ENCODE measurements around the gene BCO2. TPM values are rescaled to one million over a fixed set of nuclear protein-coding genes. Genes with fewer than 3 reads are reported as not detected.
"Not testable (repeated sequence)": the region's sequence is repeated elsewhere in the genome, so short reads cannot be mapped to it uniquely, and the experiment has no call there.

BCO2 gene
- total RNA-seq, result 2.5 TPM
- long read RNA-seq, partial matches to known transcripts, result 0 of 1 reads
- long read RNA-seq, other reads (novel, unspliced or antisense), result 0 of 1 reads

DNA sequence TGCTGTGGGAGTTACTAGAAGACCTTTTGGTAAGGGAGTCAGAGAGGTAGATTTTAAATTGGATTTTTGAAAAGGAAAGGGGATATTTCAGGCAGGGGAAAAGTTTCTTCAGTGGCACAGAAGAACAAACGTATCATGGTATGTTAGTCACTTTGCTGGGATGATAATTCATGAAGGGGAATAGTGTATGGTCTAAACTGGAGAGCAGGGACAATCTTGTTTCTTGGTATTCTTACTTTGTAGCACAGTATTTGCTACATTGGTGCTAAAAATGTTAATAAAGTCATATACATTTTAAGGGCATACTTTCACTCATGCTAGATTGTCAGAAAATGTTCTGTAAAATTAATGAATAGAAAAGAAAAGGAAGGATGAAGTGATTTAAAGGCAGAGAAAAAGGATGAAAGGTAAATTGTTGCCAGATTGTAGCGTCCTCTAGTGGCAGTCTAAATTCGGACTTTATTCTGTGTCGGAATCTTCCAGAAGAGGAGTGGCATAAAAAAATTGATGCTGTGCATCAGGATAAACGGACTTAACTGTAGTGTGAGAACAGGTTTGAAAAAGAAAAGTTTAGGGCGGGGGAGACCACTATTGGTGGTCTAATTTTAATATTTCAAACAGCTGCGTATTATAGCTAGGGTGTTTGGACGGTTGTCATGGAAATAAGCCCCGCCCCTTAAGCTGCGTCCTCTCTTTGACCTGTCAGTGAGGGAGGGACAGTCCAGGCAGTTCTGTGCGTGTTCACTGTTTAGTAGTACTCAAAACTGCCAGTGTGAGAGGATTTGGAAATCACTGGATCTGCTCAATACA lies at the start of gene BCO2:
BCO2 (plus strand) TSS at position 724 of the 810 bp plus-strand sequence. CDS start 90 bp downstream, outside the sequence.
- no peak for DNase-seq (ENCODE audit: low spot score)

DNA sequence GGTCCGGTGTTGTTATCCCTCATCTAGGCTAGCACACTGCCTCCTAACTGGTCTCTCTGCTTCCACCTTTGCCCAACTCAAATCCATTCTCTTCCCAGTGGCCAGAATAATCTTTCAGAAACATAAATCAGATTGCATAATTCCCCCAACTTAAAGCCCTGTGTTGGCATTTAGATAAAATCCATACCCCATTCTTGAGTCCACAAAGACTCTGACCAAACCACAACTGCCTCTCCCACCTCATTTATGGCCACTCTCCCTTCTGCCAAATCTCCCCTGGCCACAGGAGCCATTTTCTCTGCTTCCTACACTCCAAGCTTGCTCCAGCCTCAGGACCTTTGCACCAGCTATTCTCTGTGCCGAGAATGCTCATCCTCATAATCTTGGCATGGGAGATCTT lies 48.3 kb upstream of the BCO2 start:
- no peak for DNase-seq (ENCODE audit: low spot score)

DNA sequence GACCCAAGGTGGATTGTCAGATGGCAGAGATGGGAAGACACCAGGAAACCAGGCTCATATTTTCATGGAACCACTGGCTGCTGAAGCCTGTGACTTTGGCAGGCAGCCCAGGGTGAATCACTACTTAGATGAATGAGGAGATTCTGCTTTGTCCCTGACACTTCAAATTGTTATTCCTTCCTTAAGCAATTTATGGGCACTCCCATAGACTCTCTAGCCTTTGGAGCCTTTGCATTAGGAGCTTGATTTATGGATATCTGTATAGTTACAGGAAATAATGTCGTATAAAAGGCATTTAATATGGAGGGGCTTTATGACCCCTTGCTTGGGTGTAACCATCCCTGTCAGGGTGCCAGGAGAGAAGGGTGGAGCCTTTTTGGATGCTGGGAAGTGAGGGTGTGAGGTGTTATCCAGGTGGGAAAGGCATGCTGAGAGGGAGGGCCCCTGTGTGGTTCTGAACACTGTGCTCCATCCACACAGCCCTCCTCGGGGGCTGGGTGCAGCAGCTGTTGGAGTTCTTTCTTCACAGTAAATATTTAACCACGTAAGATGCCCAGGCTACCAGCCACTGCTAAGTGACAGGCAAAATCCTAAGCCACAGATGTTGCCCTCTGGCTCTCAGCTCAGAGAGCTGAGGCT lies 46.7 kb upstream of the BCO2 start:
- DNase-seq (ENCODE audit: low spot score), result no peak

GRCh38 chr11:112129656-112130055 lies 45.7 kb upstream of the BCO2 start:
- DNase-seq (ENCODE audit: low spot score), result no peak

DNA sequence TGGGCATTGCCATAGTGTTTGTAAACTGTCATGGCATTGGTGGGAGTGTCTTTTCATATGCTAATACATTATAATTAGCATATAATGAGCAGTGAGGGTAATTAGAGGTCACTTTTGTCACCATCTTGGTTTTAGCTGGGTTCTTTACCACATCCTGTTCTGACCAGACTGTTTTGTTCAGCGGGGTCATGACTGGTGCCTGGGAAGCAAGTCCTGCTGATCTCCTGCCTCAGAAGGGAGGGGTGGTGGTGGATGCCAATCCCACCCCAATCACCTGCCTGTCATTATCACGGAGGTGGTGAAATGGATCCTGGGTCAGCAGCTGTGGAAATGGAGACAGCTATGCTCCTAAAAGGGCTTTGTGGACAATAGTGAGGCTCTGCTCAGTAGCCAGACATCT lies 42.6 kb upstream of the BCO2 start:
- no peak for DNase-seq (ENCODE audit: low spot score)

- DNase-seq (ENCODE audit: low spot score), result no peak
Measured at GRCh38 chr11:112134473-112134872, 40.8 kb upstream of the BCO2 start.

DNA sequence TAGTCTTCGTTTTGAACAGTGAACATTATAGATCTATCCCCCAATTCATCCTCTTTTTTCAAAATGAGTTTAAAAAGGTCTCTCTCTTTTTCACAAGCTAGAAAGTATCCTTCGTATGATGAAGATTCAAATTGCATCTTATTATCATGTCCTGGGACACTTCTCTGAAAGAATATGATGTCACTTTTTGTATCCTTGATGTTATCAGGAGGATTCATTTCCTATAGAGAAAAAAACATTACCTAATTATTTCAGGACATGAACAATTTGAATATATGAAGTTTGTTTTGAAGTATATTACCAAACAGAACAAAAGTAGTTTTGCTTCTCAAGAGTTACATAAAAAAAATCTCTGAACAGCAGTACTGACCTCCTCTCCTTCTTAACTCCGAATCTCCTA lies 31.7 kb upstream of the BCO2 start:
- no peak for DNase-seq (ENCODE audit: low spot score)

- DNase-seq (ENCODE audit: low spot score), result no peak
Measured at GRCh38 chr11:112150517-112150916, 24.8 kb upstream of the BCO2 start.

- DNase-seq (ENCODE audit: low spot score), result no peak
Measured at GRCh38 chr11:112156153-112156955, 19.0 kb upstream of the BCO2 start.

- no peak for DNase-seq (ENCODE audit: low spot score)
Measured at GRCh38 chr11:112156956-112157766, 18.2 kb upstream of the BCO2 start.

GRCh38 chr11:112159098-112160065 lies 15.9 kb upstream of the BCO2 start:
- no peak for DNase-seq (ENCODE audit: low spot score)

GRCh38 chr11:112160091-112160848 lies 15.0 kb upstream of the BCO2 start:
- DNase-seq (ENCODE audit: low spot score), result no peak

GRCh38 chr11:112161012-112161411 lies 14.3 kb upstream of the BCO2 start:
- DNase-seq (ENCODE audit: low spot score), result no peak

GRCh38 chr11:112162200-112162599 lies 13.1 kb upstream of the BCO2 start:
- DNase-seq (ENCODE audit: low spot score), result not testable (repeated sequence)

DNA sequence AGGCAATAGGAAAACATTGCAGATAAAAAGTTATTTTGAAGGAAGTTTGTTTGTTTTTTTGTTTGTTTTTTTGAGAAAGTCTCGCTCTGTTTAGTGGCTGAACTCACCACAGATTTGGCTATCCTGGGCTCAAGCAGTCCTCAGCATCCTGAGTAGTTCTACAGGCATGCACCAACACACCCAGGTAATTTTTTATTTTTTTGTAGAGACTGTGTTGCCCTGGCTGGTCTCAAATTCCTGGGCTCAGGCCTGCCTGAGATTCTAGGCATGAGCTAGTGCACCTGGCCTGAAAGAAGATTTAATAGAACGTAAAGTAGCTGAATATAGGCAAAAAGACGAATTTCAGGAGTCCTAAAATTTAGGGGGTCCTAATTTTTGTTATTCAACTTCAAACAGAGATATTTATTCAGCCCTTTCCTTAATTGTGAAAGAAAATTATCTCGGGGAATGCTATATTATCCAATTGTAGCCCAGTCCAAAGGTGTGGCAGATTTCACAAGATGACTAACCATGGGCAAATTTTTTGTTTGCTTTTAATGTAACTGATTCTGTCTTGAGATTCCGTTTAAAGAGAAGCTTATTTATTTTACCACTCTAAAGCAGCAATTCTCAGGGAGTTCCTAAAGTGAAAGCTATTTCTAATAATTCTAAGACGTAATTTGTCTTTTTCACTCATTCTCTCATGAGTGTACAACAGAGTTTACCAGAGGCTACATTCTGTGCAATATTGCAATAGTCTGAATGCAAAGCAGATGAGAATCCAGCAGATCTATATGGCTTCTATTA lies 12.4 kb upstream of the BCO2 start:
- no peak for DNase-seq (ENCODE audit: low spot score)

- DNase-seq (ENCODE audit: low spot score), result no peak
Measured at GRCh38 chr11:112163875-112164685, 11.2 kb upstream of the BCO2 start, which contains the start of gene IL18. Gene IL18 (minus strand): TSS chr11:112164094. CDS start chr11:112155053, 9,041 bp downstream.

- no peak for DNase-seq (ENCODE audit: low spot score)
Measured at GRCh38 chr11:112165049-112165448, 10.3 kb upstream of the BCO2 start.

Data from mesenteric fat pad (tissue), 1 donor.